HG02840 (cell line): ENCODE measurements around the gene PPP6R1.

Source experiments
- ATAC-seq: cut with Tn5 transposase; IDR thresholded peaks from one replicate; pipeline ENCODE4 v1.9.1; 2021; ENCODE audit warnings: mild to moderate bottlenecking, moderate library complexity, moderate number of reproducible peaks; ENCODE audit not compliant: unreplicated experiment, low FRiP score

Gene PPP6R1

DNA sequence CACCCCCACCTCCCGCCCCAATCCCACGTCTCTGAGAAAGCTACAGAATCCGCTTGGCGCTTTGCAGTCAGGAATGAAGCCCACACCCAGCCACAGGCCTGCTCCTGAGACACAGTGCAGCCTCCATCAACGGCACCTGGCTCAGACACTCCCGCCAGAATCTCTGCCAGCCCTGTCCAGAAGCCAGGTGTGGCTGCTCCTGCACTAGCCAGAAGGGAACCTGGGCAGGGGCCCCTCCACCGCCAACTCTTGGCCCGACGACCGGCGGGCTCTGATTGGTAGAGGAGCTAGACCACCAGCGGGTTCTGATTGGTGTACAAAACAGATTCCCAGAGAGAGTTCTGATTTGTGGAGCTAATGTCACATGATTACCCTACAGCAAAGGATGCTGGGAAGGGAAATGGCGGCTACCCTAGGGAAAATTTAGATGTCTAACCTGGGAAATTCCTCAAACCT is 2.9 kb upstream of the PPP6R1 start:
- ATAC-seq: no peak

DNA sequence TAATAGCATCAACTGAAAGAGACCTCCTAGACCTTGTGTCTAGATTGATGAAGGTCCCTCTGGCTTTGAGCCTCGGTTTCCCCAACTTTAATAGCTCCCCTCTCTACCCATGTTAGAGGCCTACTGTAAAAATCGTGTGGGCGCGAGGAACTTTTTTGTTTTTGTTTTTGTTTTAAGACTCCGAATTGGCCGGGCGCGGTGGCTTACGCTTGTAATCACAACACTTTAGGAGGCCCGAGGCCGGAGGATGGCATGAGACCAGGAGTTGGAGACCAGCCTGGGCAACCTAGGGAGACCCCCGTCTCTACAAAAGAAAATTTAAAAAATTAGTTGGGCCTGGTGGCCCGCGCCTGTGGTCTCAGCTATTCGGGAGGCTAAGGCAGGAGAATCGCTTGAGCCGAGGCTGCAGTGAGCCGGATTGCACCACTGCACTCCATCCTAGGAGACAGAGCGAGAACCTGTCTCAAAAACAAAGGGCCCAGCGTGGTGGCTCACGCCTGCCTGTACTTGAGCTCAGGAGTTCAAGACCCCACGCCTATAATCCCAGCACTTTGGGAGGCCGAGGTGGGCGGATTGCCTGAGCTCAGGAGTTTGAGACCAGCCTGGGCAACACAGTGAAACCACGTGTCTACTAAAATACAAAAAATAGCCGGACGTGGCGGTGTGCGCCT is 858 bp upstream of the PPP6R1 start:
- ATAC-seq: no peak

DNA sequence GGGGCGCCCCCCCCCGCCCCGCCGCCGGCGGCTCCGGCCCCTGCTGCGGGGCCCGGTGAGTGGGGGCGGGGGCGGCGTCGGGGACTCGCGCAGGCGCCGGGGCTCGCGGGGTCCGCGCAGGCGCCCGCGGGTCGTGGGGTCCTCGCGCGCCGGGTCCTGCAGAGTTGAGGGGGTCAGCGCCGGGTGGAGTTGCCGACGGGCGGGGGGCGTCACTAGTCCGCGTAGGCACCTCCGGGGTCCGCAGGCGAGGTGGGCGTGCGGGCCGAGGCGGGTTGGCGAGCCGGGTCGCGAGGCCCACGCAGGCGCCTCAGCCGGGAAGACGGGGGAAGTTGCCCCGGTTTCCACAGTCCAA is 365 bp downstream of the PPP6R1 start:
- ATAC-seq: peak; percentile 17

DNA sequence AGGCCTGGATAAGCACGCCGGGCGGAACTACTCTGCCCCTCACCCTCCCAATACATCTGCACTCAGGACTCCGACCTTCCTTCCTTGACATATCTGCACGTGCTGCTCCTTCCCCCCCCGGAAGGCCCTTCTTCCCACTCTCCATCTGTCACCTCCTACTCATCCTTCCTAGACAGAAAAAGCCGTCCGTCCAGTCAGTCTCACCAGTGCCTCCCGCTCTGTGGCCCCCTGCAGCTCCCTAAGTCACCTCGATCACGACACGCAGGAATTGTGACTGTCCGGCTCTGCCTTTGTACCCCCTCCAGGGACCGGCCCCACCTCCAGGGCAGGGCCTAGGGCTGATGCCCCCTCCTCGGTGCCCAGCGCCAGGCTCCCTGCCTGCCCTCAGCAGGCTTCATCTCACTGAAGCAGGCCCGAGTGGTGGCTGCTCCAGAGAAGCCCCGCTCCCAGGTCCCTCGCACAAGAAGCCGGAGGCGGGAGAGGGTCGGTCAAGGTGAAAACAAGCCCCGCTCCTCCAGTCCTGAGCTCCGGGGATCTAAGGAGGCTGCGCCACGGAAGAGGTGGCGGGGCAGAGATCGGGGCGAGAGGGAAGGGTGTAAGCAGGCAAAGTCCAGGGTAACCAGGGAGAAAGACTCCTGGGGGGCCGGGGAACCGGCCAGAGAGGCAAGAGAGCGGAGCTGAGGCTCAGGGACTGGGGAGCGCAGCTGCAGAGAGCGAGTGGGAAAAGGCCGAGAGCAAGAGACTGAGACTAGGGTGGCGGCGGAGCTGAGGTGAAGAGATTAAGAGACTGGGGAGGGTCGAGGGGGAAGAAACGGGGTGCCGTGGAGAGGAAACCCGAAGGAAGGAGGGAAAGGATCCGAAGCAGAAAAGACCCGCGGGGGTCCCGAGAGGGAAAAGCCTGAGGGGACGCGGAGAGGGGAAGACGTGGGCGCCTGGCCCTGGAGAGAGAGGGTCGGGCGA is 1.1 kb downstream of the PPP6R1 start:
- no peak for ATAC-seq

DNA sequence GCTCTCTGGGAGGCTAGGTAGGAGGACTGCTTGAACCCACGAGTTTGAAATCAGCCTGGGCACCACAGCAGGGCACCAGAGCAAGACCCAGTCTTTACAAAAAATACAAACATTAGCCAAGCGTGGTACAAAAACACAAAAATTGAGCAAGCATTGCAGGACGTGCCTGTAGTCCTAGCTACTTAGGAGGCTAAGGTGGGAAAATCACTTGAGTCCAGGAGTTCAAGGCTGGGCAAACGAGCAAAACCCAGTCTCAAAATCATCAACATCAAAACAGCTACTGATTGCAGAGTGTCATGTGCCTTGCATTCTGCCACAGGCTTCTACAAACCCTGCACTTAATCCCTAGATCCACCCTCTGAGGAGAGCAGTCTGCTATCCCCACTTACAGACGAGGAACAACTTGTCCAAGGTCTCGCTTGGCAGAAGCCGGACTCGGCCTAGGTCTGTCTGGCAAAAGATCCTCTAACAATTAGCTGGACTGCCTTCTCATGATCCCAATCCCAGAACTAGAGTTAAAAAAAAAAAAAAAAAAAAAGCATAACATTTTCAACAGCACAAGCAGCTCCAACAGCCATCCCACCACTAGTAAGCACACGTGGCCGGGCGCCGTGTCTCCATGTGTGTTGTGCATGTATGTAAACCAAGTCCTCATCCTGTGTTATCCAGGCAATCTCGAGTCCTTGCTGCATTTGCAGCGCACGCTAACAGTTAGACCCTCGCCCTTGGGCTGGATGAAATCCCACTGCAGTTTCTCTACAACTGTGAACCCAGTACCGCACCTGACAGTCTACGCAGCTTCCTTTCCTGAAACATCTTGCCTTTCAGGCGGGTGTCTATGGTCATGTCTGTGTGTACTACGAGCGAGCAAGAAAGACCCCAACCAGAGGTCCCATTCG is 2.0 kb downstream of the PPP6R1 start:
- ATAC-seq: no peak

DNA sequence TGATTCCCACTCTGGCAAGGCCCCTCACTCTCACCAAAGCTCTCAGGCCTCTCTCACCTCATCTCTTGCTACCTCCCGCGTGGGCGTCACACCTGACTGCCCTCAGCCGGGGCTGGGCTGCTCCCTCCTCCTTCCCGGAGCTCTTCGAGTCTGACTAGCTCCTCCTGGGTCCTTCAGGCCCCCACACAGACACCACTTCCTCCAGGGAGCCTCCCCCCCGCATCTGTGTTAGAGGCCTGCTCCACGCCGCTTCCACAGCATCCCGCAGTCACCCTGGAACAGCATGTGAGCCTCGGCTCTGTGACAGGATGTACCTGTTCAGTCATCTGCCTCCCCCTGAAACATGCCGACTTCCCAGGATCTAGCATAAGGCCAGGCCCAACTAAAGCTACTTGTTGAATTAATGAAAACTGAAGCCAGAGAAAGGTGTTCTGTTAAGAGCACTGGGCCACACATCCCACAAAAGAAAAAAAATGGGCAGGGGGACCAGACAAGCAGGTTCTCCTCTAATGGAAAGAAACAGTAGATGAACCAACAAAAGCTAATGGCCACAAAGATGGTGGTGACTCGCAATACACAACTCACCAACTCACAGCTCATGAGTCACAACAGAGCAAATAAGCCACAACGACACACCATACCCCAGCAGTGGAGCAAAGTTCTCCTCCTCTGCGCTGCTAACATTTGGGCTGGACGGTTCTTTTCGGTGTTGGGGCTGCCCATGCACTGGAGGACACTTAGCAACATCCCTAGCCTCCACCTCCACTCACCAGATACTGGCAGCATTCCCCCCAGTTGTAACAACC is 3.0 kb downstream of the PPP6R1 start:
- no peak for ATAC-seq

DNA sequence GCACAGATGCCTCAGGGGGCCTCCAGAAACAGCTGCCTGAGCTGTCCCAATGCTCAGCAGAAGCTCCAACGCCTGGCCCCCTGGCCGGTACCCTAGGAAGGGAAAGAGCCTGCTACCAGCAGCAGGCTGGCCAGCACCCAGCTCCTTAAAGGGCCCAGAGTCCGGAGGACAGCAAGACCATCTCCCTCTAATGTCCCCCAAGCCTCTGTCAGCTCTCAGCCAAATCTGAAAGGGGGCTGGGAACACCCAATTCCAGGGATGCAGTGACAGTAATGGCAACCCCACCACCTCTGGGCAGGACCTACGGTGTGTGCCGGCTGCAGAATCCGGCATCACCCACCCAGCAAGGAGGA is 4.2 kb downstream of the PPP6R1 start:
- ATAC-seq: no peak

DNA sequence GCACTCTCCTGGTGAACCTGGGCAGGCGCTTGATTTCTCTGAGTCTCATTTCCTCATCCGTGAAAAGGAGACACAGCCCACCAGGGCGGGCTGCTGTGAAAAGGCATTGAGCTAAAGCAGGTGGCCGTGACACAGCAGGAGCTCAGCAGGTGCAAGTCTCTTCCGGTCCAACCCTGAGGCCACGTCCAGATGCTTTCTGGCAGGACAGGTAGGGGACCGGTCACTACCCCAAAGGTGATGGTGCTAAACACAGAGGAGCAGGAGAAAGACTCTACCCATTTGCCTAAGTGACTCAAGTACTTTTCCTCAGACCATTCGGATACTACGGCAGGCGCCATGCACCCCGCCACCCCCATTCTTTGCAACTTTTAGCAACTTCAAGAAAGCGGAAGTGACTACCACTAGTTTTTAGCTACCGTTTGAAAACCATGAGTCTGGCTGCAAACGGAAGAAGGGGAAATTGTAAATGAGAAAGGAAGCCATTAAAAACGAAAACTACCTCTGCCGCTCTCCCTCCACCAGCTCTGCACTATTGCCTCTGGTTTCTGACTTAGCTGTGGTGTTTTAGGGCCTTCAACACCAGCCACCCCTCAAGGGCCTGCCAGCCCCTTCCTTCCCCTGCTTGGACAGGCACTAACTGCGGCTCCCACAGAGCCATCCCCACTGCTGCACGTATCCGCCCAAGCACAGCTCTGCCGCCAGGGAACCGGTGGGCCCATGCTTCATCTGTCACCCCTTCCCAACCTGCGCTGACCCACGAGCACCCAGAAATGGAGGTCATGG is 4.8 kb downstream of the PPP6R1 start:
- peak; percentile 34 for ATAC-seq

DNA sequence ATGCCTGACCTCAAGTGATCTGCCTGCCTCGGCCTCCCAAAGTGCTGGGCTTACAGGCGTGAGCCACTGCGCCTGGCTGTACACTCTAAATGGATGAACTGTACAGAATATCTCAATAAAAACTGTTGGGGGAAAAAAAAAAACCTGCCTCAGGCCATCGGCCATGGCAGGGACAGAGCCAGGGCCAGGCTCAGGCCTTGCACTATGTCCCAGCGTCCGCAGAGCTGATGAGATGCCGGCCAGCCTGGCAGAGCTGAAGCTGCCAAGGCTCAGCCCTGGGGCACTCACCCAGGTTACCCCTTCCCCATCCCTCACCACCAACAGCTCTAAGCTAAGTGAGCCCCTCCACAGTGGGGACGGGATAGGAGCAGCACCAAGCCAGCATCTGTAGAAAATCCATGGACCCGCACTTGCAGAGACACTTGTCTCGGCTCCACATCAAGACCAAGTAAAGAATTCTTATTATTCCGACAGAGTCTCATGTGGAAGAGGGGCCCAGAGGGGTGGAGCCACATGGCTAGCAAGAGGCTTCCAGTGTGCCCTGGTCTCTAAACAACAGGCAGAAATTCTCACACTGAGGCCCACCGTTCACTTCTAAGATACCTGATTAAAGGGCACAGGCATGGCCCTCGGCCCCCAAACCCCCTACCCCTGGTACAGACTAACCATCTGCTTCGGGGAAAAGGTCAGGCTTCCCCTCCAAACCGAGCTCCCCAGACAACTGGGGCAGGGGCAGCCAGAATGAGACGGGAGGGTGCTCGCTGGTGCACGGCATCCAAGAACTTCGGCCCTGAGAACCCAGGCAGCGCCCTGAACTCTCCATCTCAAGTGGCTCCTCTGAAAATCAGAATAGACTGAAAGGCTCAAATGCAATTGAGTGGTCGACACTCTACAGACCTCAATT is 5.8 kb downstream of the PPP6R1 start:
- ATAC-seq: no peak

DNA sequence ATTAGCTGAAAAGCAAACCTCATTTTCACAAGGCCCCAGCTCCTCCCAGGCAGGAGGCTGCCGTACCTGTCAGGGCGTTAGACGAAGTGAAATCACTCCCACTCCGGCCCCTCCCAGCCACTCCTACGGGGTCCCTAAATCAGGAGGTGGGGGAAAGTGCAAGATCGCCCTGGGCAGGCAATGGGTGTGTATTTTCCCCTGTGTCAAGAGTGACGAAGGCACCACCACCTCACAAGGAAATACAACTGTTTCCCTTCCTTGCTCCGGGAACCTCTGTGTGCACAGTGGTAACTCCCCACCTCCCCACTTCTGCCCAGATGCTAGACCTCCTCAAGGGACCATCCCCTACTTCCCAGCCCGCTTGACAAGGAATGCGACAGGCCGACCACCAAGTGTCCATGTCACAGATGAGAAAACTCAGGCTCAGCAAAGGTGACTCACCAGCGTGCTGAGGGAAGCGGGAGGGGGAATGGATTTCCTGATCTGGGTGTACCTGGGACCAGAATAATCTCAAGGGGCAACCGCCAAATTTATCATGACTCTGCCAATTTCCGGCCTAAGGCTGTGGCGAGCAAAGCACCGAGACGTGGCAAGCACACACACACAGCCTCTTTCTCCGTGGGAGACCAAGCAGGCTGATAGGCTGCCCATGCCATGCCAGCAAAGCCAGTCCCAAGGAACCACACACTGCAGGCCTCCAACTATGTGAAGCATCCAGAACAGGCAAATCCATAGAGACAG is 7.3 kb downstream of the PPP6R1 start:
- ATAC-seq: no peak

DNA sequence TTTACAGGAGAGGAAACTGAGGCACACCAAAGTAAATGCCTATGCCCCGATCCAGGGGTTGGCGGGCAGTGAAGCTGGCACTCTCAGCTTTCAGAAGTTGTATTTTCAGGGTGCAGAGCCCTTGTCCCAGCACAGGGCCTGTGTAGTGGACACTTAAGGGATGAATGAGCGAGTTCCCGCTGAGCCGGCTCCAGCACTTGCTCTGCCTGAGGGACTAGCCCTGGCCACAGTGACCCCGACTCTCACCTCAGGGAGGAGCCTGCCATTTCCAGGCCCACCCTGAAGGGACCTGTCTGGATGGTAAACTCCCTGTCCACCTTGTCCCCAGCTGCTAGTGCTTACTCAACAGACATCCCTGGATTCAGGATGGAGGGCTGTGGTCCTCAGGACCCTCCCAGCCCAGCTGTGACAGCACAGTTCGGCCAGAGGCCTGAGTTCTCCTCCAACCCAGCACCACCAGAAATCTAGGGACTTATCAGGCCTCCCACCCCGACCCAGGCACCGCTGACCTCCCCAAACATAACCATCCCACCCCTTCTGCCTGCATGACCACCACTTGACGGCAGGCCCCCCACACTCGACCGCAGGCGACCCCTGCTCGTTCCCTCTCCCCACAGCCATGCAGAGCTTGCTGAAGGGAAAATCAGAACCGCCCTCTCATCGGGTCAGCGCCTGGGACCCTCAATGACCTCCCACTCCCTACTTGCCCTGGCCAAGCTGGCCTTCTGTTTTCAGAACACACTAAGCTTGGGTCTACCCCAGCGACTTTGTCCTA is 8.4 kb downstream of the PPP6R1 start:
- ATAC-seq: no peak

DNA sequence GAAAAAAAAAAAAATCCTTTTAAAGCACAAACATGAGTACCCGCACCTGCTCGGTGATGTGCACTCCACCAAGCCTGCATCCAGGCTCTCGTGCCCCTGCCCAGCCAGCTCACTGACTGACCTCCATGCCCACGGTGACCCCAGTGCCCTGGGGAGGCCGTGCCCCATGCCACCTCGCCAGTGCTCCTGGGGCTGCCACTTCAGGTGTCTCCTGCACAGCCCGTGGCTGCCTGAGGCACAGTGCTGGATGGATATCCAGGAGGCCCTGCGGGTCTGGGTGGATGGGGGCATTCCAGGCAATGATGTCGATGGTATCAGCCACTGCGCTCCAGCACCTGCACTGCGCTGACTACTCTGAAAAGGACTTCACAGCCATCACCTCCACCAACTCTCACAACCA is 9.0 kb downstream of the PPP6R1 start:
- no peak for ATAC-seq

DNA sequence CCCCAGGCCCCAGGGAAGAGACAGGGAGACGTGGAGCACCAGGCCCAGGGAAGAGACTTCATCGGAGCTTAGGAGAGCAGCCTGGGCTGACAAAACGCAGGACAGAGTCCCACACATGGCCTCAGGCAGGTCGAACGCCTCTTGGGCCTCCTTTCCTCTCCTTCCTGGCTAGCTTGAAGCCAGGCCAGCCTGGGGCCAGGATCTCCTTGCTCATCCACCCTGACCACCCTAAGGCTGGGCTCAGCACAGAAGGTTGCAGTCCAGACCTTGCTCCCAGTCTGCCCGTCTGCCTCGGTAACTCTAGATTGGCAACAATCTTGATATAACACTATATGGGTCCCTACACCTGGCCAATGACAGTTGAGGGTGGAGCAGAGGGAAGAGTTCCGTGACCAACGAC is 10.1 kb downstream of the PPP6R1 start:
- ATAC-seq: no peak

DNA sequence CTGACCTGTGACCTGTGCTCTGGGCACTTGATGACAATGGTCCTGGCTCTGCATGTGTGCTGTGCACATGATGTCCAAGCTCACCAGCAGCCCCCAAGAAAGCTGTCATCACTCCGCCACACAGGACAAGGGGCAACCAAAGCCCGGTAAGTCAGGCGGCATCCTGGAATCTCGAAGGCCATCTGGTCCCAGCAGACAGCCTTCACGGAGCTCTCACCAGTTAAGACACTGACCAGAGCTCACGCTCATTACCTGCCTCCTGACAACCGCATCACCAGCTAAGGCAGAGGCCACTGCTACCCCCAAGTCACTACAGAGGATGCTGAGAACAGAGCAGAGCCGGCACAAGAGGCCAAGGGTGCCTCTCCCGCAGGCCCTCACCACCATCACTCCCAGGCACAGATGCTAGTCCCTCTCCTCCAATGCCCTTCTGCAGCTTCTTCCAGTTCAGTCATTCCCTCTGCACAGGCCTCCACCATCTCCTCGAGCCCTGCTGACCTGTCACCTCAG is 10.6 kb downstream of the PPP6R1 start:
- no peak for ATAC-seq

DNA sequence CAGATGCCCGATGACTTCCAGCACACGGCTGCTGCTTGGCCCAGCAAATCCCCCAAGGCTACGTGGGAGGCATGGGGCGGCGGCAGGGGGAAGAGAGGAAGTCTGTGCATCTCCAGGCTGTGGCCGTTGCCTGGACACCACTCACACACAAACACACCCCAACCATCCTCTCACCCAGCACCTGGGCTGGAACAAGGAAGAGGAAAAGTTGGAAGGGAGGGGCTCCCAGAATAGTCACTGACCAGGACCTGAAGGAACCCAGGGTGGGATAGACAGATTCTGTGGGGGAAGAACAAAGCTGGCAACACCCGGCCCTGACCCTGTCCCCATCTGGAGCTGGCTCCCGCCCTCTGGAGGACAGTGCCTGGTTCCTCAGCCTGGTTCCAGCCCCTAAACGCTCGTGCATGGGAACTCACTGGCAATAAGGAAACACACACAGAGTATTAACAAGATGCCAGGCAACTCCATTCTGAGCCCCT is 11.2 kb downstream of the PPP6R1 start:
- ATAC-seq: no peak
